Liver (tissue), 9 donors: Measurements from ENCODE around the gene SYT2. TPM values are rescaled to one million over a fixed set of nuclear protein-coding genes. Genes with fewer than 3 reads are reported as not detected.

Experiments used
- DNase-seq: peaks from one replicate; pipeline ENCODE4 v3.0.0-alpha.2; 2017; ENCODE audit warnings: low spot score
- H3K27ac ChIP-seq, 2 donors: one replicate each; pipeline ENCODE4 v1.7.0; 2013; ENCODE audit warnings: inconsistent platforms in 2 of 2, low read length in 2 of 2, control low read depth in 1 of 2, low read depth in 1 of 2, mild to moderate bottlenecking in 1 of 2
- H3K27me3 ChIP-seq, 4 donors: one replicate each; pipeline versions ENCODE4 v1.6.1 to v1.7.0; 2013; ENCODE audit warnings: low read length in 3 of 4, inconsistent platforms in 1 of 4, mild to moderate bottlenecking in 1 of 4, moderate library complexity in 1 of 4; ENCODE audit not compliant: control insufficient read depth in 4 of 4, insufficient read depth in 4 of 4
- H3K36me3 ChIP-seq, 4 donors: one replicate each; pipeline versions ENCODE4 v1.6.1 to v1.7.0; 2013; ENCODE audit warnings: low read length in 3 of 4, mild to moderate bottlenecking in 3 of 4, low read depth in 1 of 4, moderate library complexity in 1 of 4; ENCODE audit not compliant: control insufficient read depth in 4 of 4, insufficient read depth in 3 of 4
- H3K4me1 ChIP-seq, 4 donors: one replicate each; pipeline versions ENCODE4 v1.6.1 to v1.7.0; 2013; ENCODE audit warnings: low read length in 3 of 4, mild to moderate bottlenecking in 3 of 4, moderate library complexity in 1 of 4; ENCODE audit not compliant: control insufficient read depth in 4 of 4, insufficient read depth in 4 of 4
- H3K4me3 ChIP-seq, 3 donors: one replicate each; pipeline versions ENCODE4 v1.6.1 to v1.7.0; 2013; ENCODE audit warnings: low read length in 3 of 3, control low read depth in 1 of 3, low read depth in 1 of 3, mild to moderate bottlenecking in 1 of 3
- H3K9ac ChIP-seq, 2 donors: one replicate each; pipeline ENCODE4 v1.7.0; 2013; ENCODE audit warnings: low read length in 2 of 2, mild to moderate bottlenecking in 2 of 2, moderate library complexity in 2 of 2, control low read depth in 1 of 2, low read depth in 1 of 2
- H3K9me3 ChIP-seq, 4 donors: one replicate each; pipeline versions ENCODE4 v1.6.1 to v1.7.0; 2013; ENCODE audit warnings: low read length in 3 of 4; ENCODE audit not compliant: control insufficient read depth in 4 of 4
- ATF3 ChIP-seq: IDR thresholded peaks from 2 replicates; pipeline ENCODE4 v1.6.1; 2016; ENCODE audit warnings: antibody characterized with exemption
- EGR1 ChIP-seq, 2 donors: IDR thresholded peaks; 2 replicates each; pipeline ENCODE4 v1.6.1; 2016 to 2018; ENCODE audit warnings: antibody characterized with exemption in 2 of 2, low read depth in 2 of 2
- FOXA1 ChIP-seq: IDR thresholded peaks from 2 replicates; pipeline ENCODE4 v1.6.1; 2016; ENCODE audit warnings: antibody characterized with exemption
- FOXA2 ChIP-seq: IDR thresholded peaks from 2 replicates; pipeline ENCODE4 v1.6.1; 2016; ENCODE audit warnings: antibody characterized with exemption
- GABPA ChIP-seq, 2 donors: IDR thresholded peaks in 1 of 2; conservative IDR thresholded peaks in 1 of 2; 2 replicates each; pipeline ENCODE4 v1.6.1; 2016; ENCODE audit warnings: antibody characterized with exemption in 2 of 2, mild to moderate bottlenecking in 1 of 2, moderate library complexity in 1 of 2
- HNF4A ChIP-seq, 2 donors: conservative IDR thresholded peaks; 2 replicates each; pipeline ENCODE4 v1.6.1; 2016; ENCODE audit warnings: antibody characterized with exemption in 2 of 2, mild to moderate bottlenecking in 2 of 2
- HNF4G ChIP-seq: IDR thresholded peaks from 2 replicates; pipeline ENCODE4 v1.6.1; 2016; ENCODE audit warnings: antibody characterized with exemption
- JUND ChIP-seq, 2 donors: IDR thresholded peaks; 2 replicates each; pipeline ENCODE4 v1.6.1; 2016; ENCODE audit warnings: antibody characterized with exemption in 2 of 2
- NR2F2 ChIP-seq: IDR thresholded peaks from 2 replicates; pipeline ENCODE4 v1.6.1; 2016; ENCODE audit warnings: antibody characterized with exemption
- RAD21 ChIP-seq, 2 donors: IDR thresholded peaks; 2 replicates each; pipeline ENCODE4 v1.6.1; 2016; ENCODE audit warnings: antibody characterized with exemption in 2 of 2, mild to moderate bottlenecking in 2 of 2
- REST ChIP-seq: IDR thresholded peaks from 2 replicates; pipeline ENCODE4 v1.6.1; 2016; ENCODE audit warnings: antibody characterized with exemption, mild to moderate bottlenecking
- RXRA ChIP-seq, 2 donors: IDR thresholded peaks; 2 replicates each; pipeline ENCODE4 v1.6.1; 2017 to 2018; ENCODE audit warnings: antibody characterized with exemption in 2 of 2, mild to moderate bottlenecking in 1 of 2
- SP1 ChIP-seq: IDR thresholded peaks from 2 replicates; pipeline ENCODE4 v1.6.1; 2018; ENCODE audit warnings: antibody characterized with exemption, mild to moderate bottlenecking
- TAF1 ChIP-seq: conservative IDR thresholded peaks from 2 replicates; pipeline ENCODE4 v1.6.1; 2016; ENCODE audit warnings: antibody characterized with exemption, mild to moderate bottlenecking
- YY1 ChIP-seq: IDR thresholded peaks from 2 replicates; pipeline ENCODE4 v1.6.1; 2016; ENCODE audit warnings: antibody characterized with exemption, mild to moderate bottlenecking
- WGBS: extraction: QIAGEN DNeasy Blood & Tissue Kit; methylation state at CpG from one replicate; pipeline ENCODE4 v1.1.7; 2013; 5-methylcytosine and 5-hydroxymethylcytosine counted together
- polyA plus RNA-seq, 2 donors: library from polyadenylated mRNA; stranded (reverse) in 1 of 2; unstranded in 1 of 2; fragments of 200-250 nt in 1 of 2; fragments of >200 nt in 1 of 2; fragmentation: Nextera tagmentation in 1 of 2; extraction: Ambion mirVana in 1 of 2; gene quantifications; one replicate each; pipeline versions ENCODE4 v1.2.1 to v1.2.3, GENCODE V29; 2013 to 2015
- total RNA-seq, 2 donors: library from RNA; depleted of rRNA; stranded (reverse); fragments of >200 nt; gene quantifications; one replicate each; pipeline ENCODE4 v1.2.3, GENCODE V29; 2014
- TF ChIP-seq, protein P1 (sequence below): fragments of 150-350 bp; IDR thresholded peaks from 2 replicates; pipeline ENCODE4 v1.5.1; 2017; ENCODE audit warnings: improper control_type of control experiment, low read depth, low read length; ENCODE audit not compliant: missing input control
- TF ChIP-seq, protein P2 (sequence below): IDR thresholded peaks from 2 replicates; pipeline ENCODE4 v1.6.1; 2016; ENCODE audit warnings: antibody characterized with exemption
- donor health status: healthy.
- donor health status: healthy.
- donor health status: healthy.
- donor health status: healthy.
- donor health status: healthy.

Gene SYT2
- total RNA-seq (not detected), polyA plus RNA-seq (under 1 TPM; under 0.01 to 0.07 TPM)

DNA sequence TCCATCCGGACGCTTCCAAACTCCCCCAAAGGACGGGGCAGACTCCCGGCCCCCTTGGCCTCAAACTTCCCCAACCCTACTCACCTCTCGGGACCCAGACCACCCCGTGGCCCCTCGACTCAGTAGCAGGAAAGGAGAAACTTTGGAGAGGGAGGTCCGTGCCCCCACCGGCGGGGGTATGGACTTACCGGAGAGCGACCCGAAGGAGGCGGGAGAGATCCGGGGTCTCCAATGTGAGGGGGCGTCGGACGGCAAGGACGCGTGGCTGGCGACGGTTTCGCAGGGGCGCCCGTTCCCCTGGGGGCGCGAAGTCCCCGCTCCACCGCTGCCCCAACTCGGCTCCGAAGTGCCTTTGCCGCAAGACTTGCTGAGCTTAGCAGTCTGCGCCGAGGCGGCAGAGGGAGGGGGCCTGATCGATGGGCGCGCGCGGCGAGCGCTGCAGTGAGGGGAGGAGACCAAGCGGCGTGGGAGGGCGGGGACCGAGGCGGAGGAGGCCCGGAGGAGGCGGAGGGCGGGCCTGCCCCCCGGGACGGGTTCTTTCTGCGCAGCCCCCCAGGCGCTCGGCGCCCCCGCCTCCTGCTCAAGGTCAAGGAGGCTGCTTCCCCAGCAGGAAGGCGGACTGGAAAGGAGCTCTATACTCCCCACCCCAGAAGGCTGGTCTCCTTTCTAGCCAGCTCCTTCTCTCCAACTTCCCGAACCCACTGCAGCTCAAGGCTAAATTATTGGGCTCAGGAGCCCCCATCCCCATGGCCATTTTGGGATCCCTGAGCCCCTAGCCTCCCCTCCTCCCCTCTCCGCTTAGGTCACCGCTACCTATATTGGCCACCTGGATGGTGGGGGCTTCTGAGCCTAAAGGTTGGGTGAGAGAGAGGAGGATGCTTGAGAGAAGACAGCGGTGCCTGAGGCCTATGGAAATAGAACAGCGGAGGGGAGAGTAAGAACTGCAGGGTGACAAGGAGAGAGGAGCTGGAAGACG is at the start of gene SYT2:
Gene SYT2, minus strand, starts transcription at position 385 of the 976 bp plus-strand sequence. CDS start 104,682 bp downstream, outside the sequence.
- TF ChIP-seq FOXA2 (no peak), SP1 (no peak), EGR1 (IDR thresholded peaks at IDR 0.05; ENCODE audit: low read depth in 2 of 2) (no peak), FOXA1 (no peak), HNF4G (no peak), GABPA (IDR thresholded peaks at IDR 0.05 in 1 of 2, conservative IDR thresholded peaks at IDR 0.05 in 1 of 2) (no peak), TAF1 (no peak)
- 7% methylated on average over 64 of the region's 64 CpGs for WGBS
- Histone ChIP-seq H3K4me1 (peaks cover 6 to 13% (median 10%) of the 10 kb centered on the region in 4 donors), H3K27me3 (peaks cover 0 to 3% (median 0%) of the 10 kb centered on the region in 4 donors), H3K9me3 (no peaks in the 10 kb centered on the region), H3K27ac (no peak within 1 kb of the TSS), H3K36me3 (no peaks in the 10 kb centered on the region), H3K4me3 (peak within 1 kb of the TSS in 2 of 3 donors; percentile 20 to 31), H3K9ac (no peak within 1 kb of the TSS)
- DNase-seq, result peak; percentile 44

- Histone ChIP-seq H3K27ac (no peak overlapping the region), H3K4me3 (no peak overlapping the region), H3K9me3 (no peaks in the 10 kb centered on the region), H3K36me3 (peaks cover 7 to 63% (median 37%) of the 10 kb centered on the region in 4 donors), H3K9ac (no peak overlapping the region), H3K4me1 (no peaks in the 10 kb centered on the region), H3K27me3 (no peaks in the 10 kb centered on the region)
- WGBS, result 95% methylated on average over 2 of the region's 2 CpGs
- TF ChIP-seq RAD21 (IDR thresholded peaks at IDR 0.05) (no peak), HNF4G (no peak), NR2F2 (no peak), GABPA (IDR thresholded peaks at IDR 0.05 in 1 of 2, conservative IDR thresholded peaks at IDR 0.05 in 1 of 2) (no peak), RXRA (IDR thresholded peaks at IDR 0.05) (no peak), EGR1 (IDR thresholded peaks at IDR 0.05; ENCODE audit: low read depth in 2 of 2) (no peak), HNF4A (conservative IDR thresholded peaks at IDR 0.05) (no peak), YY1 (no peak), TAF1 (no peak)
- TF ChIP-seq, protein P1, sequence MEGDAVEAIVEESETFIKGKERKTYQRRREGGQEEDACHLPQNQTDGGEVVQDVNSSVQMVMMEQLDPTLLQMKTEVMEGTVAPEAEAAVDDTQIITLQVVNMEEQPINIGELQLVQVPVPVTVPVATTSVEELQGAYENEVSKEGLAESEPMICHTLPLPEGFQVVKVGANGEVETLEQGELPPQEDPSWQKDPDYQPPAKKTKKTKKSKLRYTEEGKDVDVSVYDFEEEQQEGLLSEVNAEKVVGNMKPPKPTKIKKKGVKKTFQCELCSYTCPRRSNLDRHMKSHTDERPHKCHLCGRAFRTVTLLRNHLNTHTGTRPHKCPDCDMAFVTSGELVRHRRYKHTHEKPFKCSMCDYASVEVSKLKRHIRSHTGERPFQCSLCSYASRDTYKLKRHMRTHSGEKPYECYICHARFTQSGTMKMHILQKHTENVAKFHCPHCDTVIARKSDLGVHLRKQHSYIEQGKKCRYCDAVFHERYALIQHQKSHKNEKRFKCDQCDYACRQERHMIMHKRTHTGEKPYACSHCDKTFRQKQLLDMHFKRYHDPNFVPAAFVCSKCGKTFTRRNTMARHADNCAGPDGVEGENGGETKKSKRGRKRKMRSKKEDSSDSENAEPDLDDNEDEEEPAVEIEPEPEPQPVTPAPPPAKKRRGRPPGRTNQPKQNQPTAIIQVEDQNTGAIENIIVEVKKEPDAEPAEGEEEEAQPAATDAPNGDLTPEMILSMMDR, result no peak
- TF ChIP-seq, protein P2, sequence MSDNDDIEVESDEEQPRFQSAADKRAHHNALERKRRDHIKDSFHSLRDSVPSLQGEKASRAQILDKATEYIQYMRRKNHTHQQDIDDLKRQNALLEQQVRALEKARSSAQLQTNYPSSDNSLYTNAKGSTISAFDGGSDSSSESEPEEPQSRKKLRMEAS, result no peak
- no peak for DNase-seq
Measured at GRCh38 chr1:202756391-202756790, 46.1 kb upstream of the SYT2 start.

DNA sequence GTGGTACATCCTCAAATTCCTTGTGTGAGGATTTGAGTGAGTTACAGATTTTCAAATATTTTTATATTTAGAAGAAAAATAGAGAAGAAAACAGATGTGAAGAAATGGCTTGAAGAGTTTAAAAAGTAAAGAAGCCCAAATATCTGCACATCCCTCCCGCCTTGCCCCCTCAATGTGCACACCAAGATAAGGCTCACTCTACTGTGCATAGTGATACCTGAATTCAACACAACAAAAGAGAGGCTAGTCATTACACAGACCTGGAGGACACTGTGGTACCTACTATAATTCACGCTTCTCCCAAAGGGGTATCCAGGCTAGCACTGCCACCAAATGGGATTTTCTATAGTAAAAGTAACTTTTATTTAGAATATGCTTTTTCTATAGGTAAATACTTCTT is 44.0 kb upstream of the SYT2 start:
- no peak overlapping the region for H3K9ac ChIP-seq
- no peaks in the 10 kb centered on the region for H3K9me3 ChIP-seq
- no peak overlapping the region for H3K27ac ChIP-seq
- H3K4me3 ChIP-seq, result no peak overlapping the region
- peaks cover 6 to 54% (median 29%) of the 10 kb centered on the region in 4 donors for H3K36me3 ChIP-seq
- DNase-seq, result no peak
- WGBS, result 97% methylated on average over 2 of the region's 2 CpGs
- no peaks in the 10 kb centered on the region for H3K27me3 ChIP-seq
- peaks cover 0 to 6% (median 5%) of the 10 kb centered on the region in 4 donors for H3K4me1 ChIP-seq
- TF ChIP-seq TAF1, result no peak
- no peak for TF ChIP-seq FOXA1
- no peak for TF ChIP-seq EGR1 (IDR thresholded peaks at IDR 0.05; ENCODE audit: low read depth in 2 of 2)
- TF ChIP-seq REST, result no peak
- TF ChIP-seq HNF4G, result no peak
- no peak for TF ChIP-seq RAD21 (IDR thresholded peaks at IDR 0.05)
- no peak for TF ChIP-seq FOXA2
- no peak for TF ChIP-seq GABPA (IDR thresholded peaks at IDR 0.05 in 1 of 2, conservative IDR thresholded peaks at IDR 0.05 in 1 of 2)
- TF ChIP-seq JUND (IDR thresholded peaks at IDR 0.05), result no peak
- TF ChIP-seq ATF3, result no peak
